T-helper 2 cell treated with Interferon-gamma antibody and Interleukin-4, amounts not matched to agents 100 ng/mL and 5 ng/mL, for 36 hours (primary cell): ENCODE data around the gene ITGB1BP1. TPM values are rescaled to one million over a fixed set of nuclear protein-coding genes. Genes with fewer than 3 reads are reported as not detected.

Source experiments
- intact Hi-C: fragments of 100-400 bp; cut with micrococcal nuclease; formaldehyde crosslinking; loops from one replicate; pipeline ENCODE4 v1.15.1; 2023
- total RNA-seq: library from RNA; stranded (reverse); gene quantifications from 2 replicates; pipeline ENCODE4 v1.2.3, GENCODE V29; 2022

The ITGB1BP1 gene
- total RNA-seq, 1 donor from 2014 or later, result 129 TPM

- intact Hi-C loops, result no loop called here
Measured at GRCh38 chr2:9428965-9429577, 5.7 kb upstream of the ITGB1BP1 start.

GRCh38 chr2:9424447-9425164 lies 1.3 kb upstream of the ITGB1BP1 start:
- intact Hi-C loops, result loop anchor here (5.0 kb wide), 1 partner anchor 217 kb away; the partner anchor contains the start of gene ASAP2

- intact Hi-C loops, result loop anchor here (1.0 to 5.0 kb wide), 8 partner anchors 50 to 1025 kb away; partner anchors contain the start of genes ADAM17, ASAP2, GRHL1 and IAH1
Measured at GRCh38 chr2:9423922-9424272, 569 bp upstream of the ITGB1BP1 start.

GRCh38 chr2:9422321-9423099 lies 818 bp downstream of the ITGB1BP1 start:
- intact Hi-C loops, result loop anchor here (1.0 to 5.0 kb wide), 8 partner anchors 52 to 1026 kb away; partner anchors contain the start of genes ADAM17, ASAP2, GRHL1 and IAH1

- intact Hi-C loops, result loop anchor here (5.0 kb wide), 1 partner anchor 213 kb away; the partner anchor contains the start of gene ASAP2
Measured at GRCh38 chr2:9420495-9420894, 2.8 kb downstream of the ITGB1BP1 start.

GRCh38 chr2:9419541-9419940 lies 3.8 kb downstream of the ITGB1BP1 start:
- intact Hi-C loops, result no loop called here

GRCh38 chr2:9418746-9419145 lies 4.6 kb downstream of the ITGB1BP1 start:
- intact Hi-C loops, result no loop called here

GRCh38 chr2:9417725-9418124 lies 5.6 kb downstream of the ITGB1BP1 start:
- intact Hi-C loops, result no loop called here

DNA sequence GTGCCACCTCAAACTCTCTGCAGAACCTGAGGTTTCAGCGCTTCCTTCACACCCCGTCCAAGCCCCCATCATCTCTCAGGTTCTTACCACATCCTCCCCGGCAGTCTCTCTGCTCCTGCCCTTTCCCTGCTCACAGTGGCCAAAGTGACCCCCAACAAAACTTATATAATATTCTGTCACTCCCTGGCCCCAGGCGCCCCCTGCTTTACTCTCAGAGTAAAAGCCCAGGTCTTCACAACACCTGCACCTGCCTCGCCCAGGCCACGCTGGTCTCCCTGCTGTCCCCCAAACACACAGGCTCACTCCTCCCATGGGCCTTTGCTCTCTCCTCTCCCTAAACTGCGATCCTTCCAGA lies 6.4 kb downstream of the ITGB1BP1 start:
- intact Hi-C loops, result no loop called here

- intact Hi-C loops, result no loop called here
Measured at GRCh38 chr2:9416267-9416961, 6.9 kb downstream of the ITGB1BP1 start.

DNA sequence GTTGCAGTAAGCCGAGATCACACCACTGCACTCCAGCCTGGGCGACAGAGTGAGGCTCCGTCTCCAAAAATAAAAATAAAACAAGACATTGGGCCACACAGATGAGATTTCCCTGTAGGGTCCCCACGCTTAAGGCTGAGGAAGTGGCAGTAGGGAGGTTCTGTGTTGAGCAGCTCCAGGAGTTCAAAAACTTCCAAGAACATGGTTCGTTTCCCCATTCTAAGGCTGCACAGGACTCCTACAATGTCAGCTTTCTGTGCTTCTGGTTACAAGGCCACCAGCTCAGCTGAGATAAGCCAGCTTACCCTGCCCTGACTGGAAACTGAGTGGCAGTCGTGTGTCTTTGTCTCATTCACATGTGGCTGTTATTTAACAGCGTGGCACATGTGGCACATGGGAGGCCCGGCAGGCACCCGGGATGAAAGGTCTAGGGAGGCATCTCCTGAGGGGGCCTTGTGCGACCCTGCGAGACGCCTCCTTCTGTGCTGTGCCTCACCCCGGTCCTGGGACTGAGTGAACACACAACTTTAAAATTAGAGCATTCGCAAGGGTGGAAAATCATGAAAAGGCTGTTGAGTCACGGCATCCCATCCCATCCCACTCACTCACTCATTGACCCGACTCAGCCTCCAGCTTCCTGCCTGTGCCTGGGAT lies 7.7 kb downstream of the ITGB1BP1 start:
- intact Hi-C loops, result no loop called here

DNA sequence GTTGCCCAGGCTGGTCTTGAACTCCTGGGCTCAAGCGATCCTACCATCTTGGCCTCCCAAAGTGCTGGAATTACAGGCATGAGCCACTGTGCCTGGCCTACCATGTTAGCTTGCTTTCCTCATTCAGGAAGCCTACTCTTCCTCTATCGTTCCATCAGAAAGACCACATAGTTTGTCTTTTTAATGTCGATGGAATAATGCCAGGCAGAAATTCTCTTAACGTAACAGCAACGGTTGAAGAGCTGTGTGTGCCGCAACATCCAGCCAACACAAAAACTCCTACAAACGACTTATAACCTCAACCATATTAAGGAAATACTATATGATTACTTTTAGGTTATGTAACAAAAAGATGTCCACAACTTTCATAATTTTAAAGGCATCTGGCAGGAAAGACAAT lies 10.5 kb downstream of the ITGB1BP1 start:
- intact Hi-C loops, result no loop called here

DNA sequence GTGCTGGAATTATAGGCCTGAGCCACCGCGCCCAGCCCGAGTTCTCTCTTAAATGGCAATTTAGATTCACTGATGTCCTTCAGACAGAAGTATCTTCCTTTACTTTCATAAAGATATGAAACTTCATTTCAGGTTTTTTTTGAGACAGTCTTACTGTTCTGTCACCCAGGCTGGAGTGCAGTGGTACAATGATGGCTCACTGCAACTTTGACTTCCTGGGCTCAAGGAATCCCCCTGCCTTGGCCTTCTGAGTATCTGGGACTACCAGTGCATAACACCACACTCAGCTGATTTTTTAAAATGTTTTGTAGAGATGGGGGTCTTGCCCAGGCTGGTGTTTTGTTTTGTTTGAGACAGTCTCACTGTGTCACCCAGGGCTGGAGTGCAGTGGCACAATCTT lies 13.2 kb downstream of the ITGB1BP1 start:
- intact Hi-C loops, result no loop called here

- intact Hi-C loops, result no loop called here
Measured at GRCh38 chr2:9408641-9409151, 14.6 kb downstream of the ITGB1BP1 start.

- intact Hi-C loops, result no loop called here
Measured at GRCh38 chr2:9407363-9407811, 15.9 kb downstream of the ITGB1BP1 start.

- intact Hi-C loops, result no loop called here
Measured at GRCh38 chr2:9406529-9407362, 16.6 kb downstream of the ITGB1BP1 start.

DNA sequence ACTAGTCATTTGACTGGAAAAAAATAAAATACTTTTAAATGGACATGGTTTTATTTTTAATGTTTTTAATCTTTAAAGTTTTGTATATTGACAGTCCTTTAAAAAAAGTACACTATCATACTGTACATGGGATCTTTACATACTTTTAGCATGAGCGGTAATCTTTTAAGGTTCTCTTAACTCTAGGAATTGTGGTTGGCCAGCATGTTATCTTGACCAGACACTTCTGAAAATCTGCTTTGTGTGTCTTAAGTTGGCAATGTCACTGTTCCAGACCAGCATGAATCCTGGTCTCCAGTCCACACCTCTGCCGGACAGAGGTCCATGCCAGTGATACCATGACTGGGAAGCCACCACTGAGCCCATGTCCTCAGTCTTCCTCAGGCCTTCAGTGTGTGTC lies 17.7 kb downstream of the ITGB1BP1 start:
- intact Hi-C loops, result no loop called here

GRCh38 chr2:9404451-9404850 lies 18.9 kb downstream of the ITGB1BP1 start:
- intact Hi-C loops, result no loop called here

DNA sequence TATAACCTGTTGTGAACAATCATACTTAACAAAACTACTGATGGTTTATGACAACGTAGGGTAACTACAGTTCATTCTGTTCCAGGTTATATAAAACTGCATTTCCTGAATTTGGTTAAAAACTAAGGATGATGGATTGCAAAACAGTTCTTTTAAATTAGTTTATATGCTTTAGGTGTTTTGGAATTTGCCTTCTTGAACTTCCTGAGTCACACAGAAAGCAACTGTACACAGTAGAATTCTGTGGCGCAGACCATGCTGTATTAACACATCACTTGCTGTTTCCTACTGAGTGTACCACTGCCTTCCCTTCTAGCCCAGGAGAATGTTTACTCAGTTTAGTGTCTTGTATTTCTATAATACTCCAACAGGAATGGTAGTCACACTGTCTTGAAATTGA lies 19.4 kb downstream of the ITGB1BP1 start:
- intact Hi-C loops, result no loop called here
